GM23338 (cell line): ENCODE data around the gene SLC26A11. TPM values are rescaled to one million over a fixed set of nuclear protein-coding genes. Genes with fewer than 3 reads are reported as not detected.

ENCODE experiments used
- ATAC-seq: fragments of 200-7000 bp; cut with Tn5 transposase; 3 replicates; pipeline ENCODE4 v1.9.1; 2020
- DNase-seq: peaks from one replicate; pipeline ENCODE4 v3.0.0-alpha.2; 2015; ENCODE audit warnings: low spot score
- H2AFZ ChIP-seq: fragments of 200-600 bp; sonication (generic); 2 replicates; pipeline ENCODE4 v1.8.0; 2016; ENCODE audit warnings: antibody characterized with exemption, mild to moderate bottlenecking, moderate library complexity
- H3F3A ChIP-seq: fragments of 200-600 bp; sonication (generic); replicated peaks from 2 replicates; pipeline ENCODE4 v1.8.0; 2017; ENCODE audit warnings: antibody characterized with exemption, mixed run types, low read depth
- H3K27ac ChIP-seq: fragments of 200-600 bp; sonication (generic); 2 replicates; pipeline ENCODE4 v1.6.1; 2016; ENCODE audit warnings: low read depth
- H3K27me3 ChIP-seq: fragments of 200-600 bp; sonication (generic); 2 replicates; pipeline ENCODE4 v1.8.0; 2016; ENCODE audit warnings: mild to moderate bottlenecking, mixed run types, moderate library complexity; ENCODE audit not compliant: insufficient read depth
- H3K36me3 ChIP-seq: fragments of 200-600 bp; sonication (generic); 2 replicates; pipeline ENCODE4 v1.8.0; 2016; ENCODE audit warnings: mild to moderate bottlenecking; ENCODE audit not compliant: insufficient read depth
- H3K4me1 ChIP-seq: fragments of 200-600 bp; sonication (generic); 2 replicates; pipeline ENCODE4 v1.8.0; 2016; ENCODE audit warnings: mild to moderate bottlenecking, moderate library complexity; ENCODE audit not compliant: insufficient read depth
- H3K4me2 ChIP-seq: fragments of 200-600 bp; sonication (generic); 2 replicates; pipeline ENCODE4 v1.7.1; 2017; ENCODE audit warnings: mixed run types
- H3K4me3 ChIP-seq: fragments of 200-600 bp; sonication (generic); 2 replicates; pipeline ENCODE4 v1.6.1; 2016; ENCODE audit warnings: mixed run types
- H3K79me2 ChIP-seq: fragments of 200-600 bp; sonication (generic); replicated peaks from 2 replicates; pipeline ENCODE4 v1.8.0; 2017; ENCODE audit warnings: mild to moderate bottlenecking; ENCODE audit not compliant: insufficient read depth
- H3K9me2 ChIP-seq: fragments of 200-600 bp; sonication (generic); 2 replicates; pipeline ENCODE4 v1.8.0; 2017; ENCODE audit not compliant: insufficient read depth
- H4K20me1 ChIP-seq: fragments of 200-600 bp; sonication (generic); replicated peaks from 2 replicates; pipeline ENCODE4 v1.8.0; 2017; ENCODE audit warnings: mild to moderate bottlenecking; ENCODE audit not compliant: insufficient read depth
- H3K27ac Mint-ChIP-seq: 2 replicates; pipeline ENCODE4 v1.8.0; 2020; ENCODE audit warnings: inconsistent platforms, mild to moderate bottlenecking, moderate library complexity, mixed read lengths
- H3K27me3 Mint-ChIP-seq: 3 replicates; pipeline ENCODE4 v1.8.0; 2022; ENCODE audit warnings: low read depth, mild to moderate bottlenecking, moderate library complexity, mixed read lengths, inconsistent platforms; ENCODE audit not compliant: insufficient read depth, poor library complexity
- H3K36me3 Mint-ChIP-seq: 3 replicates; pipeline ENCODE4 v1.8.0; 2021; ENCODE audit warnings: low read depth, mild to moderate bottlenecking, inconsistent platforms, moderate library complexity, mixed read lengths
- H3K4me1 Mint-ChIP-seq: 3 replicates; pipeline ENCODE4 v1.8.0; 2020; ENCODE audit warnings: mild to moderate bottlenecking, inconsistent platforms, mixed read lengths
- H3K4me3 Mint-ChIP-seq: 3 replicates; pipeline ENCODE4 v1.8.0; 2021; ENCODE audit warnings: moderate library complexity, mild to moderate bottlenecking, inconsistent platforms, mixed read lengths
- H3K9me3 Mint-ChIP-seq: 3 replicates; pipeline ENCODE4 v1.8.0; 2020; ENCODE audit warnings: moderate library complexity, mild to moderate bottlenecking, inconsistent platforms, mixed read lengths
- CREB1 ChIP-seq: fragments of 250-450 bp; sonication (Bioruptor Pico); IDR thresholded peaks from 2 replicates; pipeline ENCODE4 v1.5.0; 2020; ENCODE audit warnings: low read depth, mild to moderate bottlenecking, moderate library complexity
- CTCF ChIP-seq, 2 experiments: fragments of 200-600 bp in 1 of 2; sonication (generic) in 1 of 2; conservative IDR thresholded peaks; 2 replicates each; pipeline versions ENCODE4 v1.5.1 to v1.6.1; 2016 to 2017; ENCODE audit warnings: antibody characterized with exemption in 2 of 2, low read depth in 2 of 2, mild to moderate bottlenecking in 2 of 2, moderate library complexity in 1 of 2
- ETS1 ChIP-seq: IDR thresholded peaks from 2 replicates; pipeline ENCODE4 v1.6.1; 2016; ENCODE audit warnings: antibody characterized with exemption
- EZH2 ChIP-seq: fragments of 200-600 bp; sonication (generic); IDR thresholded peaks from one replicate; pipeline ENCODE4 v1.8.0; 2017; ENCODE audit warnings: antibody characterized with exemption, mild to moderate bottlenecking, low read depth; ENCODE audit not compliant: unreplicated experiment
- EZH2phosphoT487 ChIP-seq: fragments of 200-600 bp; sonication (generic); IDR thresholded peaks from one replicate; pipeline ENCODE4 v1.8.1; 2018; ENCODE audit warnings: antibody characterized with exemption; ENCODE audit not compliant: unreplicated experiment
- JUNB ChIP-seq: IDR thresholded peaks from one replicate; pipeline ENCODE4 v1.6.1; 2016; ENCODE audit warnings: antibody characterized with exemption; ENCODE audit not compliant: unreplicated experiment
- NANOG ChIP-seq: IDR thresholded peaks from 2 replicates; pipeline ENCODE4 v1.6.1; 2016; ENCODE audit warnings: antibody characterized with exemption, borderline replicate concordance
- POLR2AphosphoS5 ChIP-seq: IDR thresholded peaks from 2 replicates; pipeline ENCODE4 v1.6.1; 2016; ENCODE audit warnings: antibody characterized with exemption, low read depth
- REST ChIP-seq: IDR thresholded peaks from one replicate; pipeline ENCODE4 v1.6.1; 2018; ENCODE audit warnings: antibody characterized with exemption; ENCODE audit not compliant: unreplicated experiment
- ZNF114 ChIP-seq: fragments of 250-450 bp; sonication (Bioruptor Pico); IDR thresholded peaks from 2 replicates; pipeline ENCODE4 v1.5.0; 2020; ENCODE audit warnings: mild to moderate bottlenecking, moderate library complexity
- ZNF331 ChIP-seq: fragments of 250-450 bp; sonication (Bioruptor Pico); IDR thresholded peaks from 2 replicates; pipeline ENCODE4 v1.5.0; 2020; ENCODE audit warnings: low read depth, mild to moderate bottlenecking, moderate library complexity
- polyA plus RNA-seq: library from polyadenylated mRNA; unstranded; fragments of >200 nt; fragmentation: Nextera tagmentation; extraction: Ambion mirVana; gene quantifications from 2 replicates; pipeline ENCODE4 v1.2.1, GENCODE V29; 2016
- total RNA-seq: library from RNA; depleted of rRNA; stranded (reverse); fragments of >200 nt; shearing (Covaris generic); gene quantifications from 2 replicates; pipeline ENCODE4 v1.2.3, GENCODE V29; 2014

SLC26A11 gene
- total and polyA plus RNA-seq, 2 experiments from 2014 or later, result 10.9 to 23.0 TPM

- TF ChIP-seq ETS1 (no peak), NANOG (no peak), REST (no peak), EZH2phosphoT487 (no peak), JUNB (no peak)
Observed at GRCh38 chr17:80296221-80296620, 76.0 kb downstream of the SLC26A11 start (continued).

- no peak overlapping the region for H3K27ac ChIP-seq
- no peak overlapping the region for H3K27ac Mint-ChIP-seq
Observed at GRCh38 chr17:80297996-80298560, 77.9 kb downstream of the SLC26A11 start.

More at GRCh38 chr17:80297996-80298560, 77.9 kb downstream of the SLC26A11 start:
- H3K36me3 Mint-ChIP-seq, result peaks cover 78% of the 10 kb centered on the region
- peaks cover 9% of the 10 kb centered on the region; the same call in 2 of the 3 replicates for H3K9me3 Mint-ChIP-seq
- H3F3A ChIP-seq, result no peaks in the 10 kb centered on the region
- peaks cover 8% of the 10 kb centered on the region for H3K27me3 Mint-ChIP-seq
- H4K20me1 ChIP-seq, result no peaks in the 10 kb centered on the region; the same call in 1 of the 2 replicates
- no peak overlapping the region for H3K4me3 ChIP-seq
- no peaks in the 10 kb centered on the region for H3K4me1 Mint-ChIP-seq
- DNase-seq (no peak), ATAC-seq (no peak)
- H3K4me2 ChIP-seq, result no peak overlapping the region
- peaks cover 46% of the 10 kb centered on the region for H3K36me3 ChIP-seq
- H2AFZ ChIP-seq, result no peak overlapping the region
- H3K79me2 ChIP-seq, result no peaks in the 10 kb centered on the region
- TF ChIP-seq POLR2AphosphoS5 (no peak), ETS1 (no peak), EZH2phosphoT487 (no peak), ZNF114 (CRISPR knock-in tag) (no peak), EZH2 (no peak), NANOG (no peak), CREB1 (no peak), REST (no peak), CTCF (conservative IDR thresholded peaks at IDR 0.05; ENCODE audit: low read depth in 2 of 2) (no peak), JUNB (no peak), ZNF331 (CRISPR knock-in tag) (no peak)
- H3K9me2 ChIP-seq, result 0 out of 2 replicates have a peak, but pooled peaks cover 6% of the 10 kb centered on the region
- no peak overlapping the region for H3K4me3 Mint-ChIP-seq
- H3K27me3 ChIP-seq, result no peaks in the 10 kb centered on the region
- H3K4me1 ChIP-seq, result no peaks in the 10 kb centered on the region
